NCI-H1092 (cell line): ENCODE measurements around the gene HSF5.
"Not testable (repeated sequence)": the region's sequence is repeated elsewhere in the genome, so short reads cannot be mapped to it uniquely, and the experiment has no call there.

ENCODE experiments used
- DNase-seq: peaks from one replicate; lab custom pipeline; 2025; lab: John Stamatoyannopoulos, UW

HSF5 gene

DNA sequence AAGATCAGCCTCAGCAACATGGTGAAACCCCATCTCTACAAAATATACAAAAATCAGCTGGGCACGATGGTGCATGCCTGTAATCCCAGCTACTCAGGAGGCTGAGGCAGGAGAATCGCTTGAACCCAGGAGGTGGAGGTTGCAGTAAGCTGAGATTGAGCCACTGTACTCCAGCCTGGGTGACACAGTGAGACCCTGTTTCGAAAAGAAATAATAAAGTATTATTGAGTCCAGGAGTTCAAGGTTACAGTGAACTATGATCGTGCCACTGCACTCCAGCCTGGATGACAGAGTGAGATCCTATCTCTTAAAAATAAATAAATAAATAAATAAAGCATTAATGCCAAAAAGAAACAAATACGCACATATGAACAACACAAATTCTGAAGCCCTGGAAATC is 6.4 kb downstream of the HSF5 start:
- DNase-seq = not testable (repeated sequence)

DNA sequence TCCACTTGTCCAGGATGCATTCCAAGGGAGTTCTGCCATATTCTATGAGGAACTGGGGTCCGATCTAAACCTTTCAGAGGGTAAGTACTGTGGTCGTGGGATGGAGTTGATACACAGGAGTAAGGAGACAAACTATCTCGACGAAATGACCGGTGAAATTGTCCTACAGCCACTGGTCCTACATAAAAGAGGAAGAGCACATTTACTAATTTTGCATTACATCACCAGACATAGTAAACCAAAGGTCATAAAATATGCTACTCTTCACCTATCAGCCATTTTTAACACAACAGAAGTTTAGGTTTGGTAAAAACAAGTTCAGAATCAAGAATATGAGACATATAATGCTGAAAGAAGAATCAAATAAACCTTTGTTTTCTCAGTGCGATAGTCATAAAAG is 8.1 kb downstream of the HSF5 start:
- DNase-seq = no peak

- no peak for DNase-seq
Observed at GRCh38 chr17:58476812-58477211, 11.4 kb downstream of the HSF5 start.

- DNase-seq = no peak
Observed at GRCh38 chr17:58475985-58476384, 12.2 kb downstream of the HSF5 start.

GRCh38 chr17:58470356-58470755 is 17.9 kb downstream of the HSF5 start:
- DNase-seq = no peak

DNA sequence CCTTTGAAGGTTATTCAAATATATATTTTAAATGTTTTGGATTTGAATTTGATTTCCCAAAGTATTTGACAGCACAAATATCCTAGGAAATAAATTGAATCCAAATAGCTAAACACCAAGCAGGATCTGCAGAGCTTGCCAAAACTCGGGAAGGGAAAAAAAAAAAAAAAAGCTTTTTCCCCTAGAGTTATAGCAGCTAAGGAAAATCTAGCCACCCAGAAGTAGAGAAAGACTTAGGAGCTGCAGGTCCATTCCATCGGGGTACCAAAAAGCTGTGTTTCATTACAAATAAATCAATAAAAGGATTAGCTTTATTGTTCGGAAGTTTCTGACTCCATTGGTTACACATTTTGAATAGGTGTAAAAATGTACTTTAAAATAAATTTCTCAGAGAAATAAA is 19.3 kb downstream of the HSF5 start:
- no peak for DNase-seq

- no peak for DNase-seq
Observed at GRCh38 chr17:58455491-58455890, 32.7 kb downstream of the HSF5 start.

DNA sequence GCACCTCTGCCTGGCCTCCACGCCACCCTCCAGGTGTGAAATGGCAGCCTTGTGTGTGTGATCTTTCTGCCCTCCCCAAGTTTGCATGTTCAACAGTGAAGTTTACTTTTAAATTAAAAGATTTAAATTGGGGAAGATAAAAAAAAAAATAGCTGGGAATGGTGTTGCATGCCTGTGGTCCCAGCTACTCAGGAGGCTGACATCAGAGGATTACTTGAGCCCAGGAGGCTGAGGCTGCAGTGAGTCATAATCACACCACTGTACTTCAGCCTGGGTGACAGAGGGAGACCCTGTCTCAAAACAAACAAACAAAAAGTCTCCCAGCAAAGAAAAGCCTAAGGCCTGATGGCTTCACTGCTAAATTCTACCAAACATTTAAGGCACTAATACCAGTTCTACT is 35.5 kb downstream of the HSF5 start:
- no peak for DNase-seq

- peak; percentile 48 for DNase-seq
Observed at GRCh38 chr17:58447039-58447975, 40.9 kb downstream of the HSF5 start.

DNA sequence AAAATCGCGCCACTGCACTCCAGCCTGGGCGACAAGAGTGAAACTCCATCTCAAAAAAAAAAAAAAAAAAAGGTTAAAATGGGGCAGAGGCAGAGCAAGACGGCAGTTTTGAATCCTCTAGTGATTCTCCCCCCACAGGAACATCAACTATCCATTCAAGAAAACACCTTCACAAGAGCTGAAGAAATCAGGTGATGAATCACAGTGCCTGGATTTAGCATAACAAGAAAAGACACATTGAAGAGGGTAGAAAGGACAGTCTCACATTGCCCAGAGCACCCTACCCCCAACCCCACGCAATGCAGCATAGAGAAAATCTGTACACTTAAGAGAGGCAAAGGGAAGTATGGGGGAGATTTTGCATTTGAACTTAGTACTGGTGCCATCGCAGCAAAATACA is 42.1 kb downstream of the HSF5 start:
- no peak for DNase-seq

GRCh38 chr17:58436805-58437239 is 51.4 kb downstream of the HSF5 start:
- no peak for DNase-seq

- no peak for DNase-seq
Observed at GRCh38 chr17:58436245-58436644, 52.0 kb downstream of the HSF5 start.

- DNase-seq = no peak
Observed at GRCh38 chr17:58432806-58433573, 55.2 kb downstream of the HSF5 start.

DNA sequence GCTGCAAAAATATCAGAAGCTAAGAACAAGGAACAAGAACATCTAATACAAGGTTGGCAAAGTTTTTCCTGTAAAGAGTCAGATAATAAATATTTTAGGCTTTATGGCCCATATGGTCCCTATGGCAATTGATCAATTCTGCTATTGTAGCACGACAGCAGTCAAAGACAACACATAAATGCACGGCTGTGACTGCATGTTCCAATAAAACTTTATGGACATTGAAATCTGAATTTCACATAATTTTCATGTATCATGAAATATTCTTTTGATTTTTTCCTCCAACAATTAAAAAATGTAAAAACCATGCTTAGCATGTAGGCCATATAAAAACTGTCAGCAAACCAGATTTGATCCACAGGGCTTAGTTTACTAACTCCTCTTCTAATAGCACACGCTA is 60.4 kb downstream of the HSF5 start:
- DNase-seq = no peak

- DNase-seq = no peak
Observed at GRCh38 chr17:58421711-58422110, 66.5 kb downstream of the HSF5 start.

DNA sequence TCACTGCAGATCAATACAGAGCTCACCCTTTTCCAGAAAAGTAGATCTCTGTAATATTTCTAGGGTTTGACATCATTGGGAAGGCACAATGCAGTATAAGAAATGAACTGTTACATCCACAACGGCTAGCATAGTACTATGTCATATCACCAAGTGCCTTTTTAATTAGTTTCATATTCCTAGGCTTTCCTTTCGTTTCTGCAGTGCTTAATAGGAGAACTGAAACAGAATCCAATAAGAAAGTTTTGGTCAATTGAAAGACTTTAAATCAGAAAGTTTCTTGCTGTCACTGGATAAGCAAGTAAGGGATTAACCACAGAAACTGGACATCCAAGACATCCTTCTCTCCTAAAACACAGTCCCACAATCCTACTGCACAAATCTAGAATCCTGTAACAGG is 67.4 kb downstream of the HSF5 start:
- no peak for DNase-seq

- DNase-seq = peak; percentile 64
Observed at GRCh38 chr17:58417300-58418092, 70.7 kb downstream of the HSF5 start, which contains the start of gene RNF43. Gene RNF43, minus strand, starts transcription at chr17:58417534. Its CDS starts 1,957 bp downstream, at chr17:58415577.

GRCh38 chr17:58416937-58417299 is 71.3 kb downstream of the HSF5 start:
- no peak for DNase-seq

DNA sequence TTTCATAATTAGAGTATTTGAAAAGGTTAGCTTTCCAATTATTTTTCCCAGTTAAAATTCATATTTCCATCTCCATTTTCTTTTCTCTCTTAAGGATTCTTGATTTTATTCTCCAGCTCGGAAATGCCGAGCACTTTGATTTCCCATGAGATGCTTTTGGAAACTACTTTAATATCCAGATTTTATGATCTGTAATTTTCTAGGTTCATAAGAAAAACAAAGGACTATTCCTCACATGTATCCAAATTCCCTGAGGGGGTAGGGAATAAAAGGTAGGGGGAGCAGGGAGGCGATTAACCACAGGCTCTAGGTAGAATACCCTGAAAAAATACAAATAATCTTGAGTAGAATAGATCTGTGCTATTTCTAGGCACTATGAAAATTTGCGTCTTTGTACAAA is 71.8 kb downstream of the HSF5 start:
- no peak for DNase-seq

DNA sequence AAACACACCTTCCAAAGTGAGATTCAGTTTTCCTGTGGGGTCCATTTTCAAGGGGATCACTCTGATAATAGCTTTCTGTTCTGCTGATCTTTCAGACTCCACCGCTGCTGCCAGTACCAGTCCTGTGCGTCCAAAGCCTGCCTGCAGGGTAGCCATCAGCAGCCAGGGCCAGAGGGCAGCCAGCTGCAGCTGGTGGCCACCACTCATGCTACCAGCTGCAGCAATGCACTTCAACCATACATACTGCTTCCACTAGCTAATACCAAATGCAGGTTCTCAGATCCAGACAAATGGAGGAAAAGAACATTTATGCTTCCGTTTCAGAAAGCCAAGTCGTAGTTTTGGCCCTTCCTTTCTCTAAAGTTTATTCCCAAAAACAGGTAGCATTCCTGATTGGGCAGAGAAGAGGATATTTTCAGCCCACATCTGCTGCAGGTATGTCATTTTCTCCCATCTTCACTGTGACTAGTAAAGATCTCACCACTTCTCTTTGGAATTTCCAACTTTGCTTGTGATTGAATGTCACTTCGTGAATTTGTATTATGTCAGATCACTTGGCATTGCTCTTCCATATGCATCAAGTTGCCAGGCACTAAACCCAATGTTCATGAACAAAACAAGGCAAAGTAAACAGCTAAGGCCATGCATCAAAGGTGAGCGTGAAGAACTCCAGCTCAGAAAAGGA is 72.7 kb downstream of the HSF5 start:
- DNase-seq = no peak

- no peak for DNase-seq
Observed at GRCh38 chr17:58414596-58414997, 73.6 kb downstream of the HSF5 start.

GRCh38 chr17:58413684-58414083 is 74.5 kb downstream of the HSF5 start:
- DNase-seq = no peak
